GM19023 (cell line): ENCODE data around the gene TYW1B.
"Not testable (repeated sequence)": the region's sequence is repeated elsewhere in the genome, so short reads cannot be mapped to it uniquely, and the experiment has no call there.

ENCODE experiments used
- ATAC-seq: cut with Tn5 transposase; IDR thresholded peaks from one replicate; pipeline ENCODE4 v1.9.1; 2021; ENCODE audit warnings: mild to moderate bottlenecking, moderate library complexity; ENCODE audit not compliant: unreplicated experiment

TYW1B gene

DNA sequence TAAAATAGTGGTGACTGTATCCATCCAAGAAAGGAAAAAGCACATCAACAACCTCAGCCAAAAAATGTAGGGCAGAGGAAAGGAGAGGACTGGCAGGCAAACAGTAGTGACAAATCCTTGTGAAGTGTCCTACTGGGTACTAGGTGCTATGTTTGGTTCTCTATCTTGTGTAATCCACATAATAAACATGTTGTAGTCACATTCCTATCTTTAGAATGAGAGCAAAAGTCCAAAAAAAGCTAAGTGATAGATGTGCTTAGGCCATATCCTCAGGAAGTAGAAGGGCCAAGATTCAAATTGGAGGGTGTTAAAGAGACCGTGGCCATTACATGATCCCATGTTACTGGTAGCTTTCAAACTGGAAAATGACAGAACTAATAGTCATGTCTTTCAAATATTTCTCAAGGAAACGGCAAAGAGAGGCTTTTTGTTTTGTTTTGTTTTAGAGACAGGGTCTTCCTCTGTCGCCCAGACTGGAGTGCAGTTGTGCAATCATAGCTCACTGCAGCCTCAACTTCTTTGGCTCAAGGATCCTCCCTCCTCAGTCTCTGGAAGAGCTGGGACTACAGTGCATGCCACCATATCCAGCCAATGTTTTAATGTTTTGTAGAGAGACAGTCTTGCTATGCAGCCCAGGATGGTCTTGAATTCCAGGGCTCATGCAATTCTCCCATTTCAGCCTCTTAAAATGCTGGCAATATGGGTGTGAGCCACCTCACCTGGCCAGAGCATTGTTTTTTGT lies 244.2 kb downstream of the TYW1B start:
- ATAC-seq: not testable (repeated sequence)

DNA sequence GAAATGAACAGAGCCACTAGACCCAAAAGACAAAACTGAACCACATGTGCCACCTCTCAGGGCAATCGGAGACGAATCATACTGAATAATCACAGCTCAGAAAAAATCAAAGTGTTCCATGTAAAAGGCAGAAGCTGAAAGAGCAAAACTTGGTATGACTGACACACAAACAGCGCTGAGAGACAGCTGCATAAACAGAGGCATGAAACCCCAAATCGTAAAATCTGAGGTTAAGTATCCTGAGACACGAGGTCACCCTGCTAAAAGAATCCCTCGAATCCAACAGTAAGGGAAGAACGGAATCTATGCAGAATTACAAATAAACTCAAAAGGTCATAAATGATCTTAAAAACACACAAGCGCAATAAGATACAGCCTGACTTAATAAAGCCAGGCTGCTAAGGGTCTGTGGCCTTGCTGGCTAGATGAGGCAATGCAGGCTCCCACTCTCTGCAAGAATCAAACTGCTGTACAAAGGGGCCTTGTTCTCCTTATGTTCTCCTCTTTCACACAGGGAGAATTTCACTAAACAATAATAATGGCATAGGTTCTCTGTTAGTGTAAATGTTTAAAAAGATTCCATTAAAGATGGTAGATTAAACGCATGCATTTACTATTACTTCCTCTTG lies 247.7 kb downstream of the TYW1B start:
- not testable (repeated sequence) for ATAC-seq

DNA sequence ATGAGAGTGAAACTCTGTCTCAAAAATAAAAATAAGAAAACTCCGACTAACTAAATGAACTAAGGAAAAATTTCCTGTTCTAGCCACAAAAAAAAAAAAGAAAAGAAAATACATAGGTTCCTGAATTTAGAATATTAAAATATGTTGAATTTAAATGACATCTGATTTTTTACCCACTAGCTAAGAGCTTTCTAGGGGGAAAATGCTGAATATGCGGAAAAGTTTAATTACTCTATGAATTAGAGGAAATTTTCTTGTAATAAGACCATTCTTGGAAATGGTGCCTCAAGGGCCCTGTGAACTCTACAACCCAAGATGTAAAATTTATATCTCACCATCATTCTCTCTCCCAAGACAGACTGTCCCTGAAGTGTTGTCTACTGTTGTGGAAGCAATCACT lies 250.9 kb downstream of the TYW1B start:
- no peak for ATAC-seq

DNA sequence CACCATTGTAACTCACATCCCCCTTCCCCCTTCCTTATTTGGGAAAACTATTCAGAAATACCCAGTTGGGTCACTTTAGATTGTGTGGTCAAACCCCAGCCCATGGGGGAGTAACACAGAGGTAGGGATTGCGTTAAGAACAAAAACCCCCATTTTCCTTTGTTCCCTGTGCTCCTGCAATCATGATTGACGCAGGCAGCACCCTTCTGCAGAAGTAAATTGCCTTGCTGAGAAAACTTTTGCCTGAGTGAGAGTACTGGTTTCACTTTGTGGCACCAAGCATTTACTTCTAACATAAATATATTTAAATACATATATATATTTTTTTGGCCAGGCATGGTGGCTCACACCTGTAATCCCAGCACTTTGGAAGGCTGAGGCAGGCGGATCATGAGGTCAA lies 266.0 kb downstream of the TYW1B start:
- not testable (repeated sequence) for ATAC-seq

DNA sequence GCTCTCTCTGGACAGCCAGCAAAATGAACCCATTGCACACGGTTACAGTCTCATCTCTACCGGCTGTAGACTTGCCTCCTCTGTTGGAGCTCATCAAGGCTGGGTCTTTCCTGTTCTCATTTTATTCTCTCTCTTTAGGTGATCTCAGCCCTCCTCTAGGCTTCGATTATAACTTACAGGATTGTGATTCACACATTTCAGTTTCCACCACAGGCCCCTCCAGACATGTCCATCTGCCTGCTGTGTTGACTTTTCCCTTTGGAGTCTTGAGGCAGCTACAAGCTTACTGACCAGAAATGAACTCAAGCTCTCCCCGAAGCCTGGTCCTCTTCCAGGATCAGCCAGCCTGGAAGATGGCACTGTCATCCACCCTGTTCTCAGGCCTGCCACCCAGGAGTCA lies 268.5 kb downstream of the TYW1B start:
- ATAC-seq: not testable (repeated sequence)

DNA sequence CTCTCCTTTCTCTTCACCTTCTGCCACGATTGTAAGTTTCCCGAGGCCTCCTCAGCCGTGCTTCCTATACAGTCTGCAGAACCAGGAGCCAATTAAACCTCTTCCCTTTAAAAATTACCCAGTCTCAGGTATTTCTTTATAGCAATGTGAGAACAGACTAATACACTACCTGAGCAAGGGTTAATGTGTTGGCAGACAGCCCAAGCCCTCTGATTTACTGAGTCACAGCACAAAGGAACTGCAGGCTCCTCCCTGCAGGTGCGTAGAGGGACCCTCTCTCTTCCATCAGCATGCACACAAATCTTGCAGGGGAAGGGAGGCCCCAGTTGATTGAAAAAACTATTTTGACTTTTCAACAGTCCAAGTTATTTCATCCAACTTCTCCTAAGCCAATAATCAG lies 271.3 kb downstream of the TYW1B start:
- ATAC-seq: not testable (repeated sequence)

DNA sequence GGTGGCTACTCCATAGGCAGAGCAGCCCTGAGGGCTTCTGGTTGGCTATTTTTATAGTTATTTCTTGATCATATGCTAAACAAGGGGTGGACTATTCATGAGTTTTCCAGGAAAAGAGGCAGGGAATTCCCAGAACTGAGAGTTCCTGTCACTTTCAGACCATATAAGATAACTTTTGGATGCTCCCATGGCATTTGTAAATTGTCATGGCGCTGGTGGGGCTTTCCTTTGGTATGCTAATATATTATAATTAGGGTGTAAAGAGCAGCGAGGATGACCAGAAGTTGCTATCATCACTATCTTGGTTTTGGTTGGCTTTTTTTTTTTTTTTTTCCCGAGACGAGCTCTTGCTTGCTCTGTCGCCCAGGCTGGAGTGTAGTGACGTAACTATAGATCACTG lies 272.8 kb downstream of the TYW1B start:
- ATAC-seq: not testable (repeated sequence)

DNA sequence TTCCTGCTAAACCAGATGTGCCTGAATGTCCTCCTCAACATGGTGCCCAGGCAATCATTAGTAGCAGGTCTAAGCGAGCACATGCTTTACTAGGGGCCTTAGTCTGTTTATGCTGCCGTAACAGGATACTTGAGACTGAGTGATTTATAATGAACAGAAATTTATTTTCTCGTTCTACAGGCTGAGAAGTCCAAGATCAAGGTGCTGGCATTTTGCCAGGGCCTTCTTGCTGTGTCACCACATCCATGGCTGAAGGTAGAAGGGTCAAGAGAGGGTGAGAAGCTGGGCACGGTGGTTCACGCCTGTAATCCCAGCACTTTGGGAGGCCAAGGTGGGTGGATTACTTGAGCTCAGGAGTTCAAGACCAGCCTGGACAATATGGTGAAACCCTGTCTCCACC lies 273.6 kb downstream of the TYW1B start:
- ATAC-seq: not testable (repeated sequence)

DNA sequence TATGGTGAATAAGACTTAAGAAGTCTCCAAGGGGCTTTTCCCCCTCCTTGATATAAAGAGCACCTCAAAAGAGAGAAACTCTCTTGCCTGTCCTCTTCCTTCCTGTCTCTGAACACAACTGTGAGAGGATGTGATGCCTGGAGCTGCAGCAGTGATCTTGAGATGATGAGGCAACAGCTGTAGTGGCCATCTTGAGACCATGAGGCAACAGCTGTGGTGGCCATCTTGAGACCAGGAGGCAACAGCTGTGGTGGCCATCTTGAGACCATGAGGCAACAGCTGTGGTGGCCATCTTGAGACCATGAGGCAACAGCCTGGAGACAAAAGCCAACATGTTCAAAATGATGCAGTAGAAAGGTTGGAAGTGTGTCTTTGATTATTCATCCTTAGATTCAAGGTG lies 277.5 kb downstream of the TYW1B start:
- ATAC-seq: not testable (repeated sequence)

DNA sequence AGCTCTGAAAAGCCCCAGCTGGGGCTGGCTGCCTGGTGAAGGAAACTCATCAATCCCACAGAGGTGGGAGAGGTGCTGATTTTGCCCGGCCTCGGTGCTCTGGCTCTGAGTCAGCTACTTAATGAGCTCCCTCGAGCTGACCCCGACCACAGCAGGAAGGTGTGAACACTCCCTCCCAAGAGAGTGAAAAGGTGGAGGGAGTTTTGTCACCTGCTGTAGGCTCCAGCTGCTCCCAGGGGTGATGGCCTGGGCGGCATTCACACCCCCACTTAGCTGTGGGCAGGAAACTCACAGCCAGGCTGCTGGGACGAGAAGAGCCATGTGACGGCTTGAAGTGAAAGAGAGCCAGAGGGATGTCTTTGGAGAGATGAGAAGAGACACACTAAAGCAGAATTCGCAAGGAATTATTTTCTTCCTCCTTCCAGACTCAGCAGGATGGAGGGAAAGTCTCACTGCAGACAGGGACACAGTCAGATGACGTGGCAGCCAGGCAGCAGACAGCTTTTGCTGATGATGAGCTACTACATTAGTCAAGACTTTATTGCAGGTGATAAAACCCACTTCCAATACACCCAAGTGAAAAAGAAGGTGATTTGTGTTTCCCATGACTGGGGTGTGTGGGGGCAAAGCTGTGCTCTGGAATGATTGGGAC lies 281.3 kb downstream of the TYW1B start:
- not testable (repeated sequence) for ATAC-seq

DNA sequence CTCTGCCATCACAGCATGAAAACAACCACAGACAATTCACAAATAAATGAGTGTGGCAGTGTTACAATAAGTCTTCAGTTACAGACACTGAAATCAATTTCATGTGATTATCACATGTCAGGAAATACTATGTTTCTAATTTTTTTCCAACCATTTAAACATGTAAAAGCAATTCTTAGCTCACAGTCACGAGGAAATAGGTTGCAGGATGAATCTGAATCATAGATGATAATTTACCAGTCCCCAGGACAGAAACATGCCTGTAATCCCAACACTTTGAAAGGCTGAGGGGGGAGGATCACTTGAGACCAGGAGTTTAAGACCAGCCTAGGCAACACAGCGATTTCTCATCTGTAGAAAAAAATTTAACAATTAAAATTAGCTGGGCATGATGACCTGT lies 283.5 kb downstream of the TYW1B start:
- ATAC-seq: not testable (repeated sequence)

DNA sequence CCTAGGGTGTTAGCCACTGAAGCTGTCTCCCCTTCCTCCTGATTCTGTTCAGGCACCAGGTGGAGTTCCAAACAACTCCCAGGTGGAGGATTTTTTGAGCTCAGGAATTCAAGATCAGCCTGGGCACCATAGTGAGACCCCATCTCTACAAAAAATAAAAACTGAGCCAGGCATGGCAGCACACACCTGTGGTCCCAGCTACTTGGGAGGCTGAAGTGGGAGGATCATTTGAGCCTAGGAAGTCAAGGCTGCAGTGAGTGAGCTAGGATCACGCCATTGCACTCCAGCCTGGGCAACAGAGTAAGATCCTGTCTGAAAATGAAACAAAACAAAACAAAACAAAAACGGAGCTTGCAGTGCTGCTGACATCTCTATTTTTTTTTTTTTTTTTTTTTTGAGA lies 287.1 kb downstream of the TYW1B start:
- no peak for ATAC-seq

DNA sequence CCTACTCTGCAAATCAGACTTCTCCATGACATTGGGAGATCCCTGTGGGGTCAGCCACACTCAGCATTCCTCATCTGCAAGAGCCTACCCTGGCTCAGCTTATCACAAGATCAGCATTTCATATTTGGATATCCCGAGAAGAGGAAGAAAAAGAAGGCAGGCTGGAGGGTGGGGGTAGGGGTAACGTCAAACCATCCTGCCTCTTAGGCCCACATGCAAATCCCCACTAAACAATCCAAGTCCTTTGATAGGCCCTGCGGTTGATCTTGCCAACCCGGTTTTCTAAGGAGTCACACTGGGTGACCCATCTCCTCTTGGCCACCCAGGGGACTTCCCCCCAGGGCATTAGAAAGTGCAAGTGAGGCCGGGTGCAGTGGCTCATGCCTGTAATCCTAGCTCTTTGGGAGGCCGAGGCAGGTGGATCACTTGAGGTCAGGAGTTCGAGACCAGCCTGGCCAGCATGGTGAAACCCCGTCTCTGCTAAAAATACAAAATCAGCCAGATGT lies 287.8 kb downstream of the TYW1B start:
- no peak for ATAC-seq

DNA sequence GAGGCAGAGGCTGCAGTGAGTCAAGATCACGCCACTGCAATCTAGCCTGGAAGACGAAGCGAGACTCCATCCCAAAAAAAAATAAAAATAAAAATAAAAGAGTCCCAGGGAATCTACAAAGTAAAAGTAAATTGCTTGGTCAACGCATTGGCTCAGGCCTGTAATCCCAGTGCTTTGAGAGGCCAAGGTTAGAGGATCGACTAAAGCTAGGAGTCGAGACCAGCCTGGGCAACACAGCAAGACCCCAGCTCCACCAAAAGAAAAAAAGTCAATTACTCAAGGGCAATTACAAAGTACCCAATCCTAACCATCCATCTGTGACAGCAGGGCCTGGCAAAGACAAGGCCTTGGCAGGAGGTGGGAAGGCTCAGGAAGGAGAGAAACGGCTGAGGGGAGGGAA lies 288.3 kb downstream of the TYW1B start:
- ATAC-seq: no peak

DNA sequence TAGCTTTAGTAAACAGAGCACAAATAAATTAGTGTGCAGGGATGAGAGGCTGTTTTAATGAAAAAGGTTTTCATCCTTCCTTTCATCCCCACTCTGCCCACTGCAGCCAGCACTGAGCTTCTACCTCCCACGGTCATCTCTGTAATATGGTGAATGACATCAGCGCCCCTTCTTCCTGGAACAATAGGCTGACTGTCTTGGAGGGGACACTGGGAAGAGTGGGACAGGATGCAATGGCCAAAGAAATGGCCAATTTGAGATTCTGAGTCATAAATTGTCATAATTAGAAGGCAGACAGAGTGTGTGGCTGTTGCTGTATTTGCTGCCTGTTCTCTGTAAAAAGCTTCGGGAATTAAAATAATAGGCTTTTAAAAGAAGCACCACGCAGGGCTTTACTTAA lies 289.1 kb downstream of the TYW1B start:
- no peak for ATAC-seq

DNA sequence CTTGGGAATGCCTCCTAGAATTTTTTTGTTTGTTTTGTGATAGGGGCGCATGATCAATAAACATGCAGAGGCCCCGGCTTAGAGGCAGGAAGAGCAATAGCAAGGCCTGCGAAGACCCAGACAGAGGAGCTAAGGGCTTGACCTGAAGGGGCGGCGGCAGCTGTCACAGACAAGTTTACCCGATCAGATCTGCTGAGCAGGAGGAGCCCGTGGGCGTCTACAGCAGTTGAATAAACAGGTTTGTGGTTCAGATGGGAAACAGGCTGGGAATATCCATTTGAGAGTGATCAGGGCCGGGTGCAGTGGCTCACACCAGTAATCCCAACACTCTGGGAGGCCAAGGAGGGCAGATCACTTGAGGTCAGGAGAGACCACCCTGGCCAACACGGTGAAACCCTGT lies 289.9 kb downstream of the TYW1B start:
- ATAC-seq: no peak

DNA sequence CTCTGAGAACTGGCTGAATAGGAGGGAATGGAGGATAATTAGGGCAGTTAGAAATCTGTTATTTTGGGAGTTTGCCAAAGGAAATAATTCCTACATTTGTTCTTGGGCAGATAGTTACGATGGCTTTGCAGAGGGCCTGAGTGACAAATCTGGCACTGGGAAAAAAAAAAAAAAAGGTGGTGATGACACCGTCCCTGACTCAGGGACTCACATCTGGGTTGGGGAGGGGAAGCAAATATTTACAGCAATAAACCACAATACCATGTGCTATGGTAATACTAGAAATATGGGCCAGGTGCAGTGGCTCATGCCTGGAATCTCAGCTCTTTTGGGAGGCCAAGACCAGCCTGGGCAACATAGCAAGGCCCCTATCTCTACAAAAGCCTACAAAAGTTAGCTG lies 292.0 kb downstream of the TYW1B start:
- not testable (repeated sequence) for ATAC-seq

DNA sequence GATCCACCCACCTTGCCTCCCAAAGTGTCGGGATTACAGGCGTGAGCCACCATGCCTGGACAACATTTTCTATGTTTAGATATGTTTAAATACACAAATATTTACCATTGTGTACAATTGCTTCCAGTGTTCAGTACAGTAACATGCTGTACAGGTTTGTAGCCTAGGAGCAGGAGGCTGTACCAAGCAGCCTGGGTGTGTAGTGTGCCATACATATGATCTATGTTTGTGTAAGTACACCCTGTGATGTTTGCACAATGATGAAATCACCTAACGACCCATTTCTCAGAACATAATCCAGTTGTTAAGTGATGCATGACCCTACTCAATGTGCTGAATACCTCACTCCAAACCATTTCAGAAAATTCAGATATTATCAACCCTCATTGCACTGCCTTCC lies 297.0 kb downstream of the TYW1B start:
- not testable (repeated sequence) for ATAC-seq
